Neural crest cell (in vitro differentiated cells): Measurements from ENCODE around the gene CELA2A. TPM values are rescaled to one million over a fixed set of nuclear protein-coding genes. Genes with fewer than 3 reads are reported as not detected.

Experiments used
- DNase-seq: peaks from one replicate; pipeline ENCODE4 v3.0.0; 2021; ENCODE audit warnings: low read depth, mixed read lengths, low spot score
- H3K27ac Mint-ChIP-seq: one replicate; pipeline ENCODE4 v1.8.0; 2021; ENCODE audit warnings: mild to moderate bottlenecking, mixed read lengths; ENCODE audit not compliant: unreplicated experiment
- H3K27me3 Mint-ChIP-seq: 2 replicates; pipeline ENCODE4 v1.8.0; 2021; ENCODE audit warnings: low read depth, mild to moderate bottlenecking, mixed read lengths
- H3K36me3 Mint-ChIP-seq: 2 replicates; pipeline ENCODE4 v1.8.0; 2021; ENCODE audit warnings: low read depth, mild to moderate bottlenecking, mixed read lengths
- H3K4me1 Mint-ChIP-seq: 2 replicates; pipeline ENCODE4 v1.8.0; 2021; ENCODE audit warnings: mixed read lengths
- H3K4me3 Mint-ChIP-seq: one replicate; pipeline ENCODE4 v1.8.0; 2021; ENCODE audit warnings: mild to moderate bottlenecking, mixed read lengths
- H3K9me3 Mint-ChIP-seq: 2 replicates; pipeline ENCODE4 v1.8.0; 2021; ENCODE audit warnings: mixed read lengths
- CTCF ChIP-seq: fragments of 200-600 bp; sonication (generic); conservative IDR thresholded peaks from 2 replicates; pipeline ENCODE4 v1.5.0; 2021; ENCODE audit warnings: antibody characterized with exemption, mild to moderate bottlenecking
- total RNA-seq: library from RNA; stranded (reverse); gene quantifications from 2 replicates; pipeline ENCODE4 v1.2.1, GENCODE V29; 2021

CELA2A gene
- total RNA-seq, 1 donor from 2014 or later = not detected

- TF ChIP-seq CTCF = no peak
- H3K27ac Mint-ChIP-seq = no peak overlapping the region
- no peaks in the 10 kb centered on the region for H3K9me3 Mint-ChIP-seq
- no peak overlapping the region for H3K4me3 Mint-ChIP-seq
- no peaks in the 10 kb centered on the region for H3K4me1 Mint-ChIP-seq
- no peak for DNase-seq
- no peaks in the 10 kb centered on the region for H3K36me3 Mint-ChIP-seq
- H3K27me3 Mint-ChIP-seq = no peaks in the 10 kb centered on the region
Measured at GRCh38 chr1:15506831-15507230, 50.3 kb downstream of the CELA2A start.

- no peaks in the 10 kb centered on the region for H3K27me3 Mint-ChIP-seq
- TF ChIP-seq CTCF = no peak
- no peaks in the 10 kb centered on the region for H3K4me1 Mint-ChIP-seq
- peaks cover 4% of the 10 kb centered on the region for H3K36me3 Mint-ChIP-seq
- no peak for DNase-seq
- H3K9me3 Mint-ChIP-seq = no peaks in the 10 kb centered on the region
- H3K4me3 Mint-ChIP-seq = no peak overlapping the region
- H3K27ac Mint-ChIP-seq = peak overlapping the region; percentile 19
Measured at GRCh38 chr1:15507278-15507677, 50.7 kb downstream of the CELA2A start.

- no peak for DNase-seq
- Mint-ChIP-seq H3K36me3 (peaks cover 5% of the 10 kb centered on the region), H3K4me1 (peaks cover 1% of the 10 kb centered on the region), H3K4me3 (no peak overlapping the region), H3K27ac (no peak overlapping the region), H3K9me3 (no peaks in the 10 kb centered on the region), H3K27me3 (no peaks in the 10 kb centered on the region)
- TF ChIP-seq CTCF = no peak
Measured at GRCh38 chr1:15508700-15509487, 52.4 kb downstream of the CELA2A start.

GRCh38 chr1:15509586-15509985 lies 53.1 kb downstream of the CELA2A start:
- H3K36me3 Mint-ChIP-seq = peaks cover 5% of the 10 kb centered on the region
- no peak for DNase-seq
- H3K4me1 Mint-ChIP-seq = peaks cover 3% of the 10 kb centered on the region
- H3K27ac Mint-ChIP-seq = no peak overlapping the region
- no peak for TF ChIP-seq CTCF
- no peaks in the 10 kb centered on the region for H3K27me3 Mint-ChIP-seq
- H3K4me3 Mint-ChIP-seq = no peak overlapping the region
- H3K9me3 Mint-ChIP-seq = no peaks in the 10 kb centered on the region

GRCh38 chr1:15510611-15511405 lies 54.3 kb downstream of the CELA2A start:
- Mint-ChIP-seq H3K9me3 (no peaks in the 10 kb centered on the region), H3K4me1 (peaks cover 7% of the 10 kb centered on the region), H3K27me3 (no peaks in the 10 kb centered on the region), H3K4me3 (no peak overlapping the region), H3K36me3 (peaks cover 5% of the 10 kb centered on the region), H3K27ac (no peak overlapping the region)
- no peak for DNase-seq
- TF ChIP-seq CTCF = no peak
